BJ (cell line): ENCODE results near the gene NHS. TPM values are rescaled to one million over a fixed set of nuclear protein-coding genes. Genes with fewer than 3 reads are reported as not detected.
A peak's percentile ranks its signal among the peaks of the same experiment; 100 is the strongest.

ENCODE experiments used
- CTCF ChIA-PET: fragments of 350-600 bp; formaldehyde crosslinking; extraction: SDS; loops from one replicate; lab custom pipeline; 2021; ENCODE audit warnings: antibody characterized with exemption, inconsistent platforms; lab: Yijun Ruan, JAX
- POLR2A ChIA-PET: fragments of 300-600 bp; sonication (Branson Sonifier 250); formaldehyde crosslinking; extraction: SDS; loops from one replicate; lab custom pipeline; 2021; ENCODE audit warnings: antibody characterized with exemption; lab: Charles Lee
- DNase-seq: peaks from one replicate; pipeline ENCODE4 v3.0.0-alpha.2; 2011; ENCODE audit warnings: low read depth
- H3K27me3 ChIP-seq: 2 replicates; pipeline ENCODE4 v1.6.0; 2011; ENCODE audit warnings: low read length; ENCODE audit not compliant: control insufficient read depth, insufficient read depth
- H3K36me3 ChIP-seq: 2 replicates; pipeline ENCODE4 v1.5.1; 2011; ENCODE audit warnings: low read length; ENCODE audit not compliant: control insufficient read depth, insufficient read depth
- H3K4me3 ChIP-seq: 2 replicates; pipeline ENCODE4 v1.5.1; 2011; ENCODE audit warnings: low read depth, mild to moderate bottlenecking, control low read depth, low read length
- CTCF ChIP-seq: IDR thresholded peaks from 2 replicates; pipeline ENCODE4 v1.5.1; 2011; ENCODE audit warnings: low read depth, mild to moderate bottlenecking, control low read depth, inconsistent platforms, low read length, moderate library complexity; ENCODE audit not compliant: insufficient read depth
- polyA plus RNA-seq: library from polyadenylated mRNA; depleted of rRNA; stranded (reverse); fragments of >200 nt; gene quantifications from 2 replicates; pipeline ENCODE4 v1.2.3, GENCODE V29; 2011

NHS gene
- polyA plus RNA-seq, 1 experiment: 2.2 TPM

- Histone ChIP-seq H3K27me3 (no peaks in the 10 kb centered on the region), H3K4me3 (no peak overlapping the region), H3K36me3 (no peaks in the 10 kb centered on the region)
- ChIA-PET POLR2A (no interaction called here), CTCF (interaction anchor here (0.6 kb wide), 1 partner anchor 101 kb away, joined by 3 read pairs; no protein-coding TSS in a partner anchor)
- TF ChIP-seq CTCF: no peak
- DNase-seq: no peak
These were observed 74.9 kb downstream of the NHS start for GRCh38 chrX:17449866-17450265.

- no peak overlapping the region for H3K4me3 ChIP-seq
- CTCF ChIA-PET: no interaction called here
- H3K36me3 ChIP-seq: no peaks in the 10 kb centered on the region
- no peak for DNase-seq
- no peaks in the 10 kb centered on the region for H3K27me3 ChIP-seq
- POLR2A ChIA-PET: no interaction called here
- no peak for TF ChIP-seq CTCF
These were observed 78.8 kb downstream of the NHS start for GRCh38 chrX:17453788-17454187.

GRCh38 chrX:17456526-17456925, 81.5 kb downstream of the NHS start:
- Histone ChIP-seq H3K36me3 (no peaks in the 10 kb centered on the region), H3K27me3 (no peaks in the 10 kb centered on the region), H3K4me3 (no peak overlapping the region)
- TF ChIP-seq CTCF: no peak
- POLR2A ChIA-PET: no interaction called here
- no peak for DNase-seq
- CTCF ChIA-PET: no interaction called here

GRCh38 chrX:17459008-17459611, 84.1 kb downstream of the NHS start:
- H3K27me3 ChIP-seq: no peaks in the 10 kb centered on the region
- no peaks in the 10 kb centered on the region for H3K36me3 ChIP-seq
- POLR2A ChIA-PET: no interaction called here
- CTCF ChIA-PET: no interaction called here
- DNase-seq: peak; percentile 28
- no peak overlapping the region for H3K4me3 ChIP-seq
- no peak for TF ChIP-seq CTCF

GRCh38 chrX:17459661-17460060, 84.7 kb downstream of the NHS start:
- H3K4me3 ChIP-seq: no peak overlapping the region
- CTCF ChIA-PET: interaction anchor here (0.6 kb wide), 1 partner anchor 40 kb away, joined by 3 read pairs; no protein-coding TSS in a partner anchor
- peak; percentile 19 for DNase-seq
- H3K27me3 ChIP-seq: no peaks in the 10 kb centered on the region
- POLR2A ChIA-PET: no interaction called here
- H3K36me3 ChIP-seq: no peaks in the 10 kb centered on the region
- TF ChIP-seq CTCF: no peak
